Measurements from ENCODE around the gene TMEM120B. TPM values are rescaled to one million over a fixed set of nuclear protein-coding genes. Genes with fewer than 3 reads are reported as not detected.

Gene TMEM120B
- total RNA-seq, 1 experiment from 2014 or later, result 20.5 TPM

GRCh38 chr12:121795034-121795968 is 82.7 kb downstream of the TMEM120B start:
- ChIA-PET RAD21 (ENCODE audit: low non-redundant PET in 1 of 2, low total read pairs in 2 of 2, uncharacterized antibody in 2 of 2, unreplicated experiment in 2 of 2) (interaction anchor here (0.7 to 4.2 kb wide), 9 partner anchors 12 to 98 kb away, joined by 3 to 26 read pairs (median 14); partner anchors contain the start of gene PSMD9 (in 2 of the 2)), POLR2A (interaction anchor here (1.6 to 6.1 kb wide), 7 partner anchors 8 to 92 kb away, joined by 5 to 38 read pairs (median 9); partner anchors contain the start of gene PSMD9), CTCF (interaction anchor here (0.6 to 6.9 kb wide), 33 partner anchors 8 to 345 kb away, joined by 3 to 149 read pairs (median 7); partner anchors contain the start of genes CFAP251, PSMD9, SETD1B and TMEM120B)
- Histone ChIP-seq H3K9me2 (ENCODE audit: insufficient read depth) (no peaks in the 10 kb centered on the region), H3K27me3 (ENCODE audit: insufficient read depth, low read length) (no peaks in the 10 kb centered on the region), H3K79me2 (ENCODE audit: insufficient read depth, low read length) (peaks cover 48% of the 10 kb centered on the region), H3K4me3 (replicated peaks in 1 of 2; ENCODE audit: low read depth in 1 of 2, low read length in 2 of 2) (peak overlapping the region in 1 of 2 experiments; percentile 91; a peak in 3 of 4 replicates), H3K4me2 (ENCODE audit: low read length) (peak overlapping the region; percentile 91), H4K20me1 (ENCODE audit: insufficient read depth) (no peaks in the 10 kb centered on the region), H2AFZ (ENCODE audit: low read depth, low read length, poor library complexity, severe bottlenecking) (no peak overlapping the region), H3K27ac (ENCODE audit: low read depth, low read length) (peak overlapping the region; percentile 100), H3K9ac (ENCODE audit: low read length) (peak overlapping the region; percentile 96), H3K36me3 (ENCODE audit: control insufficient read depth in 1 of 2, insufficient read depth in 2 of 2, low read length in 2 of 2) (0 out of 4 replicates have a peak, but pooled peaks cover 0 to 3% of the 10 kb centered on the region in 2 experiments), H3K9me3 (ENCODE audit: control insufficient read depth in 1 of 2, insufficient read depth in 1 of 2, low read depth in 1 of 2, low read length in 2 of 2) (no peaks in the 10 kb centered on the region), H3K4me1 (ENCODE audit: control insufficient read depth in 1 of 2, insufficient read depth in 2 of 2, low read length in 2 of 2) (peaks cover 55 to 91% of the 10 kb centered on the region in 2 experiments)
- ATAC-seq (peak; percentile 25), DNase-seq (ENCODE audit: low read depth, low spot score) (peak; percentile 76)
- BruUV-seq (replicated peaks), result no TSS peak
- intact Hi-C loops (cut with micrococcal nuclease), result loop anchor here (2.0 kb wide), 1 partner anchor 44 kb away; no protein-coding TSS in a partner anchor
- TF ChIP-seq, protein P1, sequence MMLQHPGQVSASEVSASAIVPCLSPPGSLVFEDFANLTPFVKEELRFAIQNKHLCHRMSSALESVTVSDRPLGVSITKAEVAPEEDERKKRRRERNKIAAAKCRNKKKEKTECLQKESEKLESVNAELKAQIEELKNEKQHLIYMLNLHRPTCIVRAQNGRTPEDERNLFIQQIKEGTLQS (IDR thresholded peaks at IDR 0.05), result no peak
- TF ChIP-seq, protein P2, sequence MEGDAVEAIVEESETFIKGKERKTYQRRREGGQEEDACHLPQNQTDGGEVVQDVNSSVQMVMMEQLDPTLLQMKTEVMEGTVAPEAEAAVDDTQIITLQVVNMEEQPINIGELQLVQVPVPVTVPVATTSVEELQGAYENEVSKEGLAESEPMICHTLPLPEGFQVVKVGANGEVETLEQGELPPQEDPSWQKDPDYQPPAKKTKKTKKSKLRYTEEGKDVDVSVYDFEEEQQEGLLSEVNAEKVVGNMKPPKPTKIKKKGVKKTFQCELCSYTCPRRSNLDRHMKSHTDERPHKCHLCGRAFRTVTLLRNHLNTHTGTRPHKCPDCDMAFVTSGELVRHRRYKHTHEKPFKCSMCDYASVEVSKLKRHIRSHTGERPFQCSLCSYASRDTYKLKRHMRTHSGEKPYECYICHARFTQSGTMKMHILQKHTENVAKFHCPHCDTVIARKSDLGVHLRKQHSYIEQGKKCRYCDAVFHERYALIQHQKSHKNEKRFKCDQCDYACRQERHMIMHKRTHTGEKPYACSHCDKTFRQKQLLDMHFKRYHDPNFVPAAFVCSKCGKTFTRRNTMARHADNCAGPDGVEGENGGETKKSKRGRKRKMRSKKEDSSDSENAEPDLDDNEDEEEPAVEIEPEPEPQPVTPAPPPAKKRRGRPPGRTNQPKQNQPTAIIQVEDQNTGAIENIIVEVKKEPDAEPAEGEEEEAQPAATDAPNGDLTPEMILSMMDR (IDR thresholded peaks at IDR 0.05 in 2 of 3, conservative IDR thresholded peaks at IDR 0.05 in 1 of 3; ENCODE audit: borderline replicate concordance in 1 of 3, insufficient read depth in 1 of 3, low read depth in 2 of 3, low read length in 2 of 3), result peak in 2 of 3 experiments; percentile 94 to 97; a peak in 4 of 6 replicates
- no peak for TF ChIP-seq ZFX (IDR thresholded peaks at IDR 0.05)
- no peak for TF ChIP-seq JUND (IDR thresholded peaks at IDR 0.05)

Measured in HCT116 (cell line).